Measurements from ENCODE around the gene PHC2.

DNA sequence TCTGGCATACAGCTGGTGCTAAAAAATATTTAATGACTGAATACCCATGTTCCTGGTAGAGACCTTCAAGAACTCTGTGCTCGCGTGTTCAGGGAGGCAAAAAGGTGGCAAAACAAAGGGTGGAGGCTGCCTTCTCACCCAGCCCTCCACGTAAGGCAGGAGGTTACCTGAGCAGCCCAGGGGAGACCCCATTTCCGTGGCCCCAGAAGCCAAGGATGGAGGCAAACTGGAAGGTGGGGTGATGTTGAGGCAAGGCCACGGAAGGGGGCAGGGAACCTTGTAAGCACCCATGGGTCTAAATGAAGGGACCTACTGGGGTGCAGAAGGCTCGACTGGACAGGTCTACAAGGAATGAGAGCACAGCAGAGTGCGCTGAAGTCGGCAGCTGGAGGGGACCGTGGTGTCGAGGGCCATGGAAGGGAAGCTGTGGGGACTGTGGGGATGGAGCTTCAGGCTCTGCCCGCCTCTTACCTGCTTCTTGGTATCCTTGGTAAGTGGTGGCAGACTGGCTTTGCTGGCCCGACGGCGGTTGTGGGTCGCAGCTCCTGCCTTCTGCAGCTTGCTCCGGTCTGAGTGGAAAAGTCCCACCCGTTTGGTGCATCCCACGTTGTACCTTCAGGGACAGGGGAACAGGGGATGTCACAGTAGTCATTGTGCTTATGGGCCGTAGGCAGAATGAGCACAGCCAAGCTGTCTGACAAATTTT, 101.1 kb downstream of the PHC2 start:
- TF ChIP-seq, protein P1, sequence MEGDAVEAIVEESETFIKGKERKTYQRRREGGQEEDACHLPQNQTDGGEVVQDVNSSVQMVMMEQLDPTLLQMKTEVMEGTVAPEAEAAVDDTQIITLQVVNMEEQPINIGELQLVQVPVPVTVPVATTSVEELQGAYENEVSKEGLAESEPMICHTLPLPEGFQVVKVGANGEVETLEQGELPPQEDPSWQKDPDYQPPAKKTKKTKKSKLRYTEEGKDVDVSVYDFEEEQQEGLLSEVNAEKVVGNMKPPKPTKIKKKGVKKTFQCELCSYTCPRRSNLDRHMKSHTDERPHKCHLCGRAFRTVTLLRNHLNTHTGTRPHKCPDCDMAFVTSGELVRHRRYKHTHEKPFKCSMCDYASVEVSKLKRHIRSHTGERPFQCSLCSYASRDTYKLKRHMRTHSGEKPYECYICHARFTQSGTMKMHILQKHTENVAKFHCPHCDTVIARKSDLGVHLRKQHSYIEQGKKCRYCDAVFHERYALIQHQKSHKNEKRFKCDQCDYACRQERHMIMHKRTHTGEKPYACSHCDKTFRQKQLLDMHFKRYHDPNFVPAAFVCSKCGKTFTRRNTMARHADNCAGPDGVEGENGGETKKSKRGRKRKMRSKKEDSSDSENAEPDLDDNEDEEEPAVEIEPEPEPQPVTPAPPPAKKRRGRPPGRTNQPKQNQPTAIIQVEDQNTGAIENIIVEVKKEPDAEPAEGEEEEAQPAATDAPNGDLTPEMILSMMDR (IDR thresholded peaks at IDR 0.05): no peak
- no peak for TF ChIP-seq POLR2A (IDR thresholded peaks at IDR 0.05)
